ENCODE data around the gene SEMA7A.
"Not testable (repeated sequence)": the region's sequence is repeated elsewhere in the genome, so short reads cannot be mapped to it uniquely, and the experiment has no call there.

SEMA7A gene

GRCh38 chr15:74390647-74391288 lies 43.0 kb downstream of the SEMA7A start:
- no peak overlapping the region for H3K4me3 ChIP-seq (ENCODE audit: low read depth, low read length)
- DNase-seq (ENCODE audit: low read depth, low spot score) = no peak
- CTCF ChIA-PET = interaction anchor here (2.0 to 32.0 kb wide), 3 partner anchors 9 to 46 kb away, joined by 10 to 1700 read pairs (median 106); partner anchors contain the start of gene SEMA7A
- POLR2A ChIA-PET = no interaction called here
- TF ChIP-seq, protein P1, sequence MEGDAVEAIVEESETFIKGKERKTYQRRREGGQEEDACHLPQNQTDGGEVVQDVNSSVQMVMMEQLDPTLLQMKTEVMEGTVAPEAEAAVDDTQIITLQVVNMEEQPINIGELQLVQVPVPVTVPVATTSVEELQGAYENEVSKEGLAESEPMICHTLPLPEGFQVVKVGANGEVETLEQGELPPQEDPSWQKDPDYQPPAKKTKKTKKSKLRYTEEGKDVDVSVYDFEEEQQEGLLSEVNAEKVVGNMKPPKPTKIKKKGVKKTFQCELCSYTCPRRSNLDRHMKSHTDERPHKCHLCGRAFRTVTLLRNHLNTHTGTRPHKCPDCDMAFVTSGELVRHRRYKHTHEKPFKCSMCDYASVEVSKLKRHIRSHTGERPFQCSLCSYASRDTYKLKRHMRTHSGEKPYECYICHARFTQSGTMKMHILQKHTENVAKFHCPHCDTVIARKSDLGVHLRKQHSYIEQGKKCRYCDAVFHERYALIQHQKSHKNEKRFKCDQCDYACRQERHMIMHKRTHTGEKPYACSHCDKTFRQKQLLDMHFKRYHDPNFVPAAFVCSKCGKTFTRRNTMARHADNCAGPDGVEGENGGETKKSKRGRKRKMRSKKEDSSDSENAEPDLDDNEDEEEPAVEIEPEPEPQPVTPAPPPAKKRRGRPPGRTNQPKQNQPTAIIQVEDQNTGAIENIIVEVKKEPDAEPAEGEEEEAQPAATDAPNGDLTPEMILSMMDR (IDR thresholded peaks at IDR 0.05; ENCODE audit: insufficient read depth, low read length, missing control alignments) = no peak

GRCh38 chr15:74390049-74390646 lies 43.6 kb downstream of the SEMA7A start:
- H3K4me3 ChIP-seq (ENCODE audit: low read depth, low read length); DNase-seq (ENCODE audit: low read depth, low spot score); POLR2A ChIA-PET: not testable (repeated sequence)
- CTCF ChIA-PET = interaction anchor here (2.0 to 32.0 kb wide), 3 partner anchors 8 to 46 kb away, joined by 10 to 1700 read pairs (median 106); partner anchors contain the start of gene SEMA7A

- no peak for DNase-seq (ENCODE audit: low read depth, low spot score)
- ChIA-PET POLR2A (interaction anchor here (1.2 to 1.3 kb wide), 2 partner anchors 45 to 71 kb away, joined by 3 to 4 read pairs; partner anchors contain the start of genes SEMA7A and UBL7), CTCF (interaction anchor here (0.6 to 32.0 kb wide), 5 partner anchors 8 to 1444 kb away, joined by 4 to 1700 read pairs (median 10); partner anchors contain the start of gene SEMA7A)
- TF ChIP-seq, protein P1 (IDR thresholded peaks at IDR 0.05; ENCODE audit: insufficient read depth, low read length, missing control alignments) = no peak
- H3K4me3 ChIP-seq (ENCODE audit: low read depth, low read length) = no peak overlapping the region
Observed at GRCh38 chr15:74389241-74390048, 44.3 kb downstream of the SEMA7A start.

DNA sequence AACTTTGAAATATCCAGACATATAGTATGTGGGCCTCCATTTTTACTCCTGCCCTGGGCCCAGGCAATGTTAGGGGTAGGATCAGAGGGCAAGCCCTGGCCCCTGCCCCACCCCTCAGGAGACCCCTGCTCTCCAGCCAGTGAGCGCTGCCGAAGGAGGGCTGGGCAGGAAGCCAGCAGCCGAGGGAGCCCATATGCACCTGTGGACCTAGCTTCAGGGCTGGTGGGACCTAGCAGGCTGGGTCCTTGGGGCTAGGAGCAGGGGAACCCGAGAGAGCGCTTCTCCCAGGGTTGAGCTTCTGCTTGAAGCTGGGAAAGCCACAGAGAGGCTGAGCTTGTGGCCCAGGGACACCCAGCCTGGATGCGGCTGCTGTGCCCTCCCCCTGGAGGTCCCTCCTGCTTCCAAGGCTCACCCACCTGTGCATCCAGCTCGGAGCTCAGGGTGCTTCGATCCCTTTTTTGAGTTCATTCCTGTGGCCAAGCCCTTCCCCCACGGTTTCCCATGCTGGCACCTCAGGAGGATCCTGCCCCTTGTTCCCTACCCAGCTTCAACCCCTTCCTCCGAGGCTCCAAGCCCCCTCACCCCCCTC lies 45.3 kb downstream of the SEMA7A start:
- no peak for DNase-seq (ENCODE audit: low read depth, low spot score)
- ChIA-PET POLR2A (interaction anchor here (1.2 to 1.3 kb wide), 2 partner anchors 46 to 72 kb away, joined by 3 to 4 read pairs; partner anchors contain the start of genes SEMA7A and UBL7), CTCF (interaction anchor here (0.6 to 32.0 kb wide), 4 partner anchors 10 to 1445 kb away, joined by 4 to 1700 read pairs (median 56); partner anchors contain the start of gene SEMA7A)
- no peak overlapping the region for H3K4me3 ChIP-seq (ENCODE audit: low read depth, low read length)
- TF ChIP-seq, protein P1 (IDR thresholded peaks at IDR 0.05; ENCODE audit: insufficient read depth, low read length, missing control alignments) = no peak

DNA sequence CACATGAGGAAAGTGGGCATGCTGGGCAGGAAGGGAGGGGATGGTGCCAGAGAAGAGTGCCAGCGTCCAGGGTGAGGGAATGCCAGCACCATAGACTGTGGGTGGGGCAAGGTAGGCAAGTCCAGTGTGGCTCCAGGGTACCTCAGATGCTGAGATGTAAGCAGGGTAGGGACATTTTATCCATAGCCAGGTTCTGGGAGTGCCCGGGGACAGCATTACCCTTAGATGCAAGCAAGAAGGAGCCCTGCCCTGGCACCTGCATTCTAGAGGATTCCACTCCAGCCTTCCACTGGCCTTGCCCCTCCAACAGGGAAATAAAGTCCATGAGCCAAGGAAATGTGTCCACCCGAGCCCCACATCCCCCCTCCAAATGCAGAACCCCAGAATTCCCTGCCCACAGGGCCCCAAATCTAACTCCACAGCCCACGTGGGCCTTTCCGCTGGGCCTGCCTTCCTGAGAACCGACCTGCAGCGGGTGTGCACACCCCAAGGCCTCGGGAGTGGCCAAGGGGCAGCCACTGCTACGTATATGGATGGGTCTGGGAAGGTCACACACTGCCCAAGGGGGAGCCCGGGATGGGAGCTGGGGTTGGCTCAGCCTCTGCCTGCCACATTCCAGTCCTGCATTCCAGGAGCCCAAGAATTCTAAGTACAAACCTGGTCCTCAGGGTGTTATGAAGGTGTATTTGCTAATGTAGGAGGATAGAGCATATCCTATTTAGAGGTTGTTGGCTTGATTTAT lies 46.0 kb downstream of the SEMA7A start:
- CTCF ChIA-PET = interaction anchor here (8.4 to 32.0 kb wide), 2 partner anchors 12 to 49 kb away, joined by 106 to 1700 read pairs; partner anchors contain the start of gene SEMA7A
- TF ChIP-seq, protein P1 (IDR thresholded peaks at IDR 0.05; ENCODE audit: insufficient read depth, low read length, missing control alignments) = no peak
- POLR2A ChIA-PET = interaction anchor here (1.2 to 1.3 kb wide), 2 partner anchors 46 to 73 kb away, joined by 3 to 4 read pairs; partner anchors contain the start of genes SEMA7A and UBL7
- H3K4me3 ChIP-seq (ENCODE audit: low read depth, low read length) = no peak overlapping the region
- no peak for DNase-seq (ENCODE audit: low read depth, low spot score)

DNA sequence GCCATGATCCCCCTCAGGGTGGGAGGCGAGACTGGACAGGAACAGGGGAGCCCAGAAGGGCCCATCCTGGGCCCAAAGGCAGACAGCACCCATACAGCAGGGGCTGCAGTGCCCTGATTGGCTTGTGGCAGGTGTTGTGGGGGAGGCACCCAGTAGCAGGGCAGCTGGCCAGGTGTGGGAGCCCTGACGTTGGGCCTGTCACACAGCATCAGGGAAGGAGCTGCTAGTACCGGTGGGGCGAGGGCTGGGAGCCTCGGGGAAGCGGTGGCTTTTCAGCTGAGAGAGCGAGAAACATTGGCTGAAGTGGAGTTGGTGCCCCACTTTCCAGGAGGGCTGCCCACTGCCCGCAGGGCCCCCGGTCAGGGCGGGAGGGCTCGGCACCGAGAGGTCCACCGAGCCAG lies 46.6 kb downstream of the SEMA7A start:
- DNase-seq (ENCODE audit: low read depth, low spot score) = no peak
- ChIA-PET POLR2A (no interaction called here), CTCF (interaction anchor here (8.4 to 32.0 kb wide), 2 partner anchors 12 to 49 kb away, joined by 106 to 1700 read pairs; partner anchors contain the start of gene SEMA7A)
- H3K4me3 ChIP-seq (ENCODE audit: low read depth, low read length) = no peak overlapping the region
- TF ChIP-seq, protein P1 (IDR thresholded peaks at IDR 0.05; ENCODE audit: insufficient read depth, low read length, missing control alignments) = no peak
